T-helper 1 cell (primary cell): ENCODE measurements around the gene ZNF175.

Experiments
- DNase-seq, 5 donors: peaks; one replicate each; pipeline ENCODE4 v3.0.0-alpha.2; 2012 to 2020
- total RNA-seq, 4 donors: gene quantifications; one replicate each; lab custom pipeline; 2026; lab: John Stamatoyannopoulos, UW

ZNF175 gene
- total RNA-seq: 1.9 to 10.5 (median 9.2) reads per million in 4 donors

GRCh38 chr19:51570962-51571575 is at the start of gene ZNF175:
Gene ZNF175 (plus strand): TSS chr19:51571283. CDS start chr19:51573330, 2,047 bp downstream.
- peak; percentile 54 to 87 (median 71) for DNase-seq

GRCh38 chr19:51521357-51521756 is 49.7 kb upstream of the ZNF175 start:
- DNase-seq: no peak

- DNase-seq: no peak
Measured at GRCh38 chr19:51521781-51522180, 49.3 kb upstream of the ZNF175 start.

- DNase-seq: no peak
Measured at GRCh38 chr19:51524666-51525264, 46.3 kb upstream of the ZNF175 start.

- DNase-seq: no peak
Measured at GRCh38 chr19:51525651-51526050, 45.4 kb upstream of the ZNF175 start.

GRCh38 chr19:51529301-51529700 is 41.8 kb upstream of the ZNF175 start:
- DNase-seq: no peak

- DNase-seq: no peak
Measured at GRCh38 chr19:51530616-51531015, 40.5 kb upstream of the ZNF175 start.

GRCh38 chr19:51531349-51532315 is 39.5 kb upstream of the ZNF175 start, which contains the start of gene SIGLEC6:
Gene SIGLEC6 (minus strand): TSS chr19:51531670. CDS start chr19:51531648, 22 bp downstream.
- DNase-seq: no peak

- DNase-seq: no peak
Measured at GRCh38 chr19:51535535-51535934, 35.5 kb upstream of the ZNF175 start.

GRCh38 chr19:51539821-51540366 is 31.2 kb upstream of the ZNF175 start:
- no peak for DNase-seq

- no peak for DNase-seq
Measured at GRCh38 chr19:51541458-51542357, 29.4 kb upstream of the ZNF175 start.

GRCh38 chr19:51542699-51543098 is 28.4 kb upstream of the ZNF175 start:
- DNase-seq: no peak

GRCh38 chr19:51544038-51544437 is 27.0 kb upstream of the ZNF175 start:
- no peak for DNase-seq

- no peak for DNase-seq
Measured at GRCh38 chr19:51546107-51546649, 24.9 kb upstream of the ZNF175 start.

- peak in 1 of 5 donors; percentile 22 for DNase-seq
Measured at GRCh38 chr19:51546650-51547396, 24.3 kb upstream of the ZNF175 start.

- peak in 1 of 5 donors; percentile 9 for DNase-seq
Measured at GRCh38 chr19:51547397-51548212, 23.5 kb upstream of the ZNF175 start.

GRCh38 chr19:51548213-51548651 is 22.9 kb upstream of the ZNF175 start:
- DNase-seq: no peak

GRCh38 chr19:51548891-51549305 is 22.2 kb upstream of the ZNF175 start:
- no peak for DNase-seq

- no peak for DNase-seq
Measured at GRCh38 chr19:51549533-51550324, 21.4 kb upstream of the ZNF175 start.
